ENCODE measurements around the gene SPTLC2. TPM values are rescaled to one million over a fixed set of nuclear protein-coding genes. Genes with fewer than 3 reads are reported as not detected.

The SPTLC2 gene
- total RNA-seq, 1 experiment from 2014 or later: 32.6 TPM

GRCh38 chr14:77610553-77610952 lies 5.9 kb downstream of the SPTLC2 start:
- Histone ChIP-seq H3K9ac (ENCODE audit: extremely low read depth, insufficient read length, low read length) (no peak overlapping the region), H4K5ac (ENCODE audit: insufficient read length, low read depth, low read length) (no peak overlapping the region), H3K4ac (ENCODE audit: low read depth, low read length) (no peak overlapping the region), H3K14ac (ENCODE audit: insufficient read depth, low read length) (no peak overlapping the region), H3K18ac (ENCODE audit: insufficient read length, low read depth, low read length) (no peak overlapping the region), H3K27ac (ENCODE audit: insufficient read length, low read depth, low read length) (no peak overlapping the region), H3K27me3 (ENCODE audit: insufficient read depth, low read length) (no peaks in the 10 kb centered on the region), H3K4me2 (ENCODE audit: insufficient read depth, insufficient read length, low read length) (no peak overlapping the region), H2BK5ac (ENCODE audit: insufficient read length, low read length) (no peak overlapping the region), H2BK20ac (ENCODE audit: low read depth, low read length, poor library complexity, severe bottlenecking) (no peak overlapping the region), H2AK5ac (ENCODE audit: insufficient read length, low read length) (no peak overlapping the region), H2AFZ (ENCODE audit: low read length) (no peak overlapping the region), H3T11ph (ENCODE audit: low read length) (no peak overlapping the region), H4K20me1 (ENCODE audit: control insufficient read depth, insufficient read depth, insufficient read length) (no peaks in the 10 kb centered on the region), H3K9me3 (ENCODE audit: control insufficient read depth, low read depth, low read length) (no peaks in the 10 kb centered on the region), H3K56ac (ENCODE audit: insufficient read length, low read depth, low read length) (no peak overlapping the region), H3K79me2 (ENCODE audit: insufficient read depth, low read length) (peaks cover 21% of the 10 kb centered on the region; the same call in 1 of the 2 replicates), H4K91ac (ENCODE audit: insufficient read length, low read depth, low read length) (no peak overlapping the region), H2BK120ac (ENCODE audit: low read depth, low read length, poor library complexity, severe bottlenecking) (no peak overlapping the region), H4K8ac (replicated peaks; ENCODE audit: insufficient read length, low read depth, low read length) (no peak overlapping the region), H3K79me1 (ENCODE audit: insufficient read depth, low read depth, low read length, poor library complexity, severe bottlenecking) (peaks cover 4% of the 10 kb centered on the region), H2BK12ac (ENCODE audit: insufficient read length, low read depth, low read length) (no peak overlapping the region), H3K23me2 (ENCODE audit: insufficient read length, low read depth, low read length, poor library complexity, severe bottlenecking) (peaks cover 1% of the 10 kb centered on the region), H2BK15ac (ENCODE audit: low read depth, low read length) (no peak overlapping the region), H3K4me1 (ENCODE audit: insufficient read depth, low read length) (no peaks in the 10 kb centered on the region), H3K23ac (ENCODE audit: insufficient read length, low read depth, low read length) (no peak overlapping the region)
- H3K27ac Mint-ChIP-seq: no peak overlapping the region
- TF ChIP-seq CTCF (conservative IDR thresholded peaks at IDR 0.05): no peak
- peaks cover 35 to 38% of the 10 kb centered on the region in 2 experiments for H3K4me1 Mint-ChIP-seq
- H3K36me3 Mint-ChIP-seq (ENCODE audit: insufficient read depth in 1 of 3, low read depth in 3 of 3): peaks cover 0 to 7% (median 0%) of the 10 kb centered on the region in 3 experiments; a peak in 1 of 7 replicates
- no peaks in the 10 kb centered on the region for H3K9me3 Mint-ChIP-seq
- WGBS (ENCODE audit: extremely low coverage, insufficient read length, low lambda C conversion rate): no CpG with 5 or more reads among the region's 3 CpGs
- no peak for DNase-seq
- no peaks in the 10 kb centered on the region for H3K27me3 Mint-ChIP-seq (ENCODE audit: low read depth)
- no peak overlapping the region for H3K4me3 Mint-ChIP-seq
